ENCODE results near the gene CEP170. TPM values are rescaled to one million over a fixed set of nuclear protein-coding genes. Genes with fewer than 3 reads are reported as not detected.
"Not testable (repeated sequence)": the region's sequence is repeated elsewhere in the genome, so short reads cannot be mapped to it uniquely, and the experiment has no call there.

The CEP170 gene
- total RNA-seq, 1 experiment from 2014 or later, result 97.7 TPM

- not testable (repeated sequence) for H3K9me3 ChIP-seq (ENCODE audit: control insufficient read depth, low read depth, low read length); H3K4me3 Mint-ChIP-seq; H4K8ac ChIP-seq (replicated peaks; ENCODE audit: insufficient read length, low read depth, low read length); H3T11ph ChIP-seq (ENCODE audit: low read length); H4K91ac ChIP-seq (ENCODE audit: insufficient read length, low read depth, low read length); H3K4ac ChIP-seq (ENCODE audit: low read depth, low read length); H3K27ac ChIP-seq (ENCODE audit: insufficient read length, low read depth, low read length); H2AK5ac ChIP-seq (ENCODE audit: insufficient read length, low read length); H3K27ac Mint-ChIP-seq; H2BK120ac ChIP-seq (ENCODE audit: low read depth, low read length, poor library complexity, severe bottlenecking); H3K14ac ChIP-seq (ENCODE audit: insufficient read depth, low read length); H3K9me3 Mint-ChIP-seq; H4K5ac ChIP-seq (ENCODE audit: insufficient read length, low read depth, low read length); H2BK20ac ChIP-seq (ENCODE audit: low read depth, low read length, poor library complexity, severe bottlenecking); H3K79me1 ChIP-seq (ENCODE audit: insufficient read depth, low read depth, low read length, poor library complexity, severe bottlenecking); H3K9ac ChIP-seq (ENCODE audit: extremely low read depth, insufficient read length, low read length); H3K4me1 Mint-ChIP-seq; H4K20me1 ChIP-seq (ENCODE audit: control insufficient read depth, insufficient read depth, insufficient read length); H3K79me2 ChIP-seq (ENCODE audit: insufficient read depth, low read length); H3K27me3 ChIP-seq (ENCODE audit: insufficient read depth, low read length); H2BK15ac ChIP-seq (ENCODE audit: low read depth, low read length); H3K4me2 ChIP-seq (ENCODE audit: insufficient read depth, insufficient read length, low read length); H3K27me3 Mint-ChIP-seq (ENCODE audit: low read depth); H2BK5ac ChIP-seq (ENCODE audit: insufficient read length, low read length); H3K36me3 Mint-ChIP-seq (ENCODE audit: insufficient read depth in 1 of 3, low read depth in 3 of 3); H3K56ac ChIP-seq (ENCODE audit: insufficient read length, low read depth, low read length); H3K18ac ChIP-seq (ENCODE audit: insufficient read length, low read depth, low read length); H3K23ac ChIP-seq (ENCODE audit: insufficient read length, low read depth, low read length); H3K23me2 ChIP-seq (ENCODE audit: insufficient read length, low read depth, low read length, poor library complexity, severe bottlenecking); DNase-seq; H2AFZ ChIP-seq (ENCODE audit: low read length); H2BK12ac ChIP-seq (ENCODE audit: insufficient read length, low read depth, low read length); H3K4me1 ChIP-seq (ENCODE audit: insufficient read depth, low read length)
- WGBS (ENCODE audit: extremely low coverage, insufficient read length, low lambda C conversion rate), result no CpG with 5 or more reads among the region's 3 CpGs
Observed at GRCh38 chr1:243087368-243087767, 167.7 kb downstream of the CEP170 start.

Other genes starting within 250 kb of the CEP170 start
- gene SDCCAG8, start 760 bp upstream of the CEP170 start, total RNA-seq (2021), result 10.0 and 11.4 TPM in 2 replicates